ENCODE results near the gene SEMA3C. TPM values are rescaled to one million over a fixed set of nuclear protein-coding genes. Genes with fewer than 3 reads are reported as not detected.

The SEMA3C gene
- total RNA-seq, 2 experiments from 2014 or later, result 0.08 TPM

GRCh38 chr7:80781146-80781545 is 137.7 kb downstream of the SEMA3C start:
- ChIA-PET CTCF (no interaction called here), POLR2A (no interaction called here)
- Histone ChIP-seq H3K27ac (ENCODE audit: low read depth in 1 of 2, low read length in 2 of 2) (no peak overlapping the region), H3K9me3 (ENCODE audit: control insufficient read depth in 1 of 2, insufficient read depth in 1 of 2, low read length in 2 of 2) (peaks cover 0 to 3% of the 10 kb centered on the region in 2 experiments), H3K4me3 (ENCODE audit: low read length) (no peak overlapping the region), H3K36me3 (ENCODE audit: insufficient read depth, low read length) (no peaks in the 10 kb centered on the region), H3K4me1 (ENCODE audit: insufficient read depth, low read length) (no peaks in the 10 kb centered on the region), H3K27me3 (ENCODE audit: control insufficient read depth in 1 of 2, insufficient read depth in 2 of 2, low read length in 2 of 2) (no peaks in the 10 kb centered on the region)
- Mint-ChIP-seq H3K27me3 (no peaks in the 10 kb centered on the region), H3K9me3 (peaks cover 2% of the 10 kb centered on the region), H3K4me3 (no peak overlapping the region), H3K27ac (no peak overlapping the region), H3K4me1 (ENCODE audit: low read depth) (no peaks in the 10 kb centered on the region), H3K36me3 (ENCODE audit: low read depth) (no peaks in the 10 kb centered on the region)
- DNase-seq (no peak), ATAC-seq (ENCODE audit: poor library complexity) (no peak)
- TF ChIP-seq CTCF (IDR thresholded peaks at IDR 0.05), result no peak
- intact Hi-C loops (cut with DNase I, micrococcal nuclease), result no loop called here

GRCh38 chr7:80779456-80779855 is 139.4 kb downstream of the SEMA3C start:
- Histone ChIP-seq H3K4me1 (ENCODE audit: insufficient read depth, low read length) (no peaks in the 10 kb centered on the region), H3K4me3 (ENCODE audit: low read length) (no peak overlapping the region), H3K9me3 (ENCODE audit: control insufficient read depth in 1 of 2, insufficient read depth in 1 of 2, low read length in 2 of 2) (peaks cover 0 to 3% of the 10 kb centered on the region in 2 experiments), H3K27ac (ENCODE audit: low read depth in 1 of 2, low read length in 2 of 2) (no peak overlapping the region), H3K36me3 (ENCODE audit: insufficient read depth, low read length) (no peaks in the 10 kb centered on the region), H3K27me3 (ENCODE audit: control insufficient read depth in 1 of 2, insufficient read depth in 2 of 2, low read length in 2 of 2) (no peaks in the 10 kb centered on the region)
- Mint-ChIP-seq H3K27me3 (no peaks in the 10 kb centered on the region), H3K4me1 (ENCODE audit: low read depth) (no peaks in the 10 kb centered on the region), H3K9me3 (peaks cover 2% of the 10 kb centered on the region), H3K27ac (no peak overlapping the region), H3K36me3 (ENCODE audit: low read depth) (no peaks in the 10 kb centered on the region), H3K4me3 (no peak overlapping the region)
- DNase-seq, result no peak
- intact Hi-C loops (cut with DNase I, micrococcal nuclease), result no loop called here
- CTCF ChIA-PET, result no interaction called here
- POLR2A ChIA-PET, result no interaction called here
- ATAC-seq (ENCODE audit: poor library complexity), result no peak
- no peak for TF ChIP-seq CTCF (IDR thresholded peaks at IDR 0.05)

GRCh38 chr7:80775897-80776296 is 143.0 kb downstream of the SEMA3C start:
- ChIA-PET POLR2A (no interaction called here), CTCF (no interaction called here)
- Mint-ChIP-seq H3K27ac (no peak overlapping the region), H3K4me1 (ENCODE audit: low read depth) (no peaks in the 10 kb centered on the region), H3K9me3 (no peaks in the 10 kb centered on the region), H3K27me3 (no peaks in the 10 kb centered on the region), H3K4me3 (no peak overlapping the region), H3K36me3 (ENCODE audit: low read depth) (no peaks in the 10 kb centered on the region)
- no peak for TF ChIP-seq CTCF (IDR thresholded peaks at IDR 0.05)
- DNase-seq (no peak), ATAC-seq (ENCODE audit: poor library complexity) (no peak)
- no peaks in the 10 kb centered on the region for H3K36me3 ChIP-seq (ENCODE audit: insufficient read depth, low read length)
- H3K4me1 ChIP-seq (ENCODE audit: insufficient read depth, low read length), result no peaks in the 10 kb centered on the region
- H3K27ac ChIP-seq (ENCODE audit: low read depth in 1 of 2, low read length in 2 of 2), result no peak overlapping the region
- intact Hi-C loops (cut with DNase I, micrococcal nuclease), result no loop called here
- no peak overlapping the region for H3K4me3 ChIP-seq (ENCODE audit: low read length)
- no peaks in the 10 kb centered on the region for H3K27me3 ChIP-seq (ENCODE audit: control insufficient read depth in 1 of 2, insufficient read depth in 2 of 2, low read length in 2 of 2)
- H3K9me3 ChIP-seq (ENCODE audit: control insufficient read depth in 1 of 2, insufficient read depth in 1 of 2, low read length in 2 of 2), result no peaks in the 10 kb centered on the region

Data from CD4-positive, alpha-beta T cell (primary cell).